Upper lobe of left lung (tissue), 6 donors: ENCODE data around the gene ALX4. TPM values are rescaled to one million over a fixed set of nuclear protein-coding genes. Genes with fewer than 3 reads are reported as not detected.

Experiments
- ATAC-seq, 2 donors: fragments of 200-7000 bp; cut with Tn5 transposase; one replicate each; pipeline ENCODE4 v1.9.1; 2022; ENCODE audit warnings: mild to moderate bottlenecking in 2 of 2, moderate library complexity in 2 of 2; ENCODE audit not compliant: low FRiP score in 2 of 2
- DNase-seq, 2 donors: peaks; one replicate each; pipeline ENCODE4 v3.0.0-alpha.2; 2019 to 2020
- H3K27ac ChIP-seq, 4 donors: fragments of 200-600 bp; sonication (generic); one replicate each; pipeline ENCODE4 v1.5.1; 2016 to 2019
- H3K27me3 ChIP-seq, 4 donors: fragments of 200-600 bp; sonication (generic); one replicate each; pipeline ENCODE4 v1.5.1; 2017 to 2019
- H3K36me3 ChIP-seq, 4 donors: fragments of 200-600 bp; sonication (generic); one replicate each; pipeline ENCODE4 v1.5.1; 2016 to 2019
- H3K4me1 ChIP-seq, 4 donors: fragments of 200-600 bp; sonication (generic); one replicate each; pipeline ENCODE4 v1.5.1; 2018 to 2019
- H3K4me3 ChIP-seq, 4 donors: fragments of 200-600 bp; sonication (generic); one replicate each; pipeline ENCODE4 v1.5.1; 2017 to 2019; ENCODE audit warnings: mild to moderate bottlenecking in 2 of 4, moderate library complexity in 1 of 4
- H3K9me3 ChIP-seq, 4 donors: fragments of 200-600 bp; sonication (generic); one replicate each; pipeline ENCODE4 v1.5.1; 2018 to 2019
- CTCF ChIP-seq, 6 experiments: fragments of 450-650 bp in 4 of 6; fragments of 200-600 bp in 2 of 6; sonication (generic) in 2 of 6; IDR thresholded peaks; one replicate each; pipeline ENCODE4 v1.5.1; 2016 to 2019; ENCODE audit warnings: antibody characterized with exemption in 6 of 6
- EP300 ChIP-seq, 4 donors: sonication (generic); formaldehyde crosslinking; IDR thresholded peaks; one replicate each; pipeline ENCODE4 v1.5.1; 2017; ENCODE audit warnings: antibody characterized with exemption in 4 of 4, control low read depth in 2 of 4
- POLR2A ChIP-seq, 4 donors: fragments of 450-650 bp; IDR thresholded peaks; one replicate each; pipeline ENCODE4 v1.5.1; 2016 to 2017; ENCODE audit warnings: antibody characterized with exemption in 4 of 4, mild to moderate bottlenecking in 2 of 4
- POLR2AphosphoS5 ChIP-seq, 2 donors: sonication (generic); formaldehyde crosslinking; IDR thresholded peaks; one replicate each; pipeline ENCODE4 v1.5.1; 2017; ENCODE audit warnings: antibody characterized with exemption in 2 of 2
- WGBS, 2 donors: methylation state at CpG; one replicate each; pipeline ENCODE4 v1.1.5; 2017 to 2018; 5-methylcytosine and 5-hydroxymethylcytosine counted together
- total RNA-seq, 6 donors: library from RNA; depleted of rRNA in 4 of 6; stranded (reverse); fragments of >200 nt in 4 of 6; gene quantifications; one replicate each; pipeline versions ENCODE4 v1.1.0 to v1.2.1, GENCODE V29; 2016 to 2021
- donor health status: DM: no; HTN: no; CAD: no; lungs with moderate emphysema.
- donor health status: DM: no; HTN: yes; CAD: no; lungs with severe emphysema.

The ALX4 gene
- total RNA-seq, 6 donors from 2014 or later = not detected

- 9 to 10% methylated on average over 6 of the region's 6 CpGs for WGBS, 2 donors
Measured at GRCh38 chr11:44310206-44310462, 195 bp upstream of the ALX4 start.

GRCh38 chr11:44308923-44309477, 939 bp downstream of the ALX4 start:
- H3K36me3 ChIP-seq = no peaks in the 10 kb centered on the region
- peaks cover 0 to 86% (median 56%) of the 10 kb centered on the region in 4 donors for H3K27me3 ChIP-seq
- TF ChIP-seq POLR2AphosphoS5 (IDR thresholded peaks at IDR 0.05) (no peak), CTCF (IDR thresholded peaks at IDR 0.05) (no peak), POLR2A (IDR thresholded peaks at IDR 0.05) (no peak), EP300 (IDR thresholded peaks at IDR 0.05) (no peak)
- WGBS, 2 donors = 9% methylated on average over 37 of the region's 57 CpGs; no CpG with 5 or more reads in 1 of the 2 donors
- ATAC-seq (no peak), DNase-seq (peak in 1 of 2 donors; percentile 66)
- H3K4me1 ChIP-seq = peaks cover 28 to 50% (median 36%) of the 10 kb centered on the region in 4 donors
- H3K27ac ChIP-seq = no peak overlapping the region
- no peaks in the 10 kb centered on the region for H3K9me3 ChIP-seq
- H3K4me3 ChIP-seq = peak overlapping the region in 3 of 4 donors; percentile 8 to 25 (median 12)

More at GRCh38 chr11:44310206-44310462, 195 bp upstream of the ALX4 start:
- no peak overlapping the region for H3K27ac ChIP-seq
- H3K27me3 ChIP-seq = peaks cover 0 to 80% (median 50%) of the 10 kb centered on the region in 4 donors
- TF ChIP-seq POLR2A (IDR thresholded peaks at IDR 0.05) (no peak), CTCF (IDR thresholded peaks at IDR 0.05) (no peak), POLR2AphosphoS5 (IDR thresholded peaks at IDR 0.05) (no peak), EP300 (IDR thresholded peaks at IDR 0.05) (no peak)
- DNase-seq = no peak
- H3K4me3 ChIP-seq = peak overlapping the region in 3 of 4 donors; percentile 8 to 25 (median 12)
- H3K9me3 ChIP-seq = no peaks in the 10 kb centered on the region
- peaks cover 17 to 39% (median 26%) of the 10 kb centered on the region in 4 donors for H3K4me1 ChIP-seq
- ATAC-seq = no peak
- H3K36me3 ChIP-seq = no peaks in the 10 kb centered on the region

- ATAC-seq (no peak), DNase-seq (no peak)
- peaks cover 0 to 92% (median 61%) of the 10 kb centered on the region in 4 donors for H3K27me3 ChIP-seq
- WGBS, 2 donors = 67 to 69% methylated on average over 14 to 20 of the region's 20 CpGs
- H3K36me3 ChIP-seq = no peaks in the 10 kb centered on the region
- no peaks in the 10 kb centered on the region for H3K9me3 ChIP-seq
- no peak for TF ChIP-seq POLR2A (IDR thresholded peaks at IDR 0.05)
- TF ChIP-seq EP300 (IDR thresholded peaks at IDR 0.05) = no peak
- TF ChIP-seq POLR2AphosphoS5 (IDR thresholded peaks at IDR 0.05) = no peak
- no peak for TF ChIP-seq CTCF (IDR thresholded peaks at IDR 0.05)
- no peak overlapping the region for H3K27ac ChIP-seq
- peaks cover 28 to 53% (median 38%) of the 10 kb centered on the region in 4 donors for H3K4me1 ChIP-seq
- H3K4me3 ChIP-seq = no peak overlapping the region
Measured at GRCh38 chr11:44308256-44308922, 1.6 kb downstream of the ALX4 start.

GRCh38 chr11:44307340-44308099, 2.4 kb downstream of the ALX4 start:
- Histone ChIP-seq H3K4me3 (no peak overlapping the region), H3K27me3 (peaks cover 0 to 94% (median 61%) of the 10 kb centered on the region in 4 donors), H3K9me3 (no peaks in the 10 kb centered on the region), H3K36me3 (no peaks in the 10 kb centered on the region), H3K27ac (no peak overlapping the region), H3K4me1 (peaks cover 28 to 53% (median 38%) of the 10 kb centered on the region in 4 donors)
- TF ChIP-seq POLR2AphosphoS5 (IDR thresholded peaks at IDR 0.05) (no peak), CTCF (IDR thresholded peaks at IDR 0.05) (no peak), POLR2A (IDR thresholded peaks at IDR 0.05) (no peak), EP300 (IDR thresholded peaks at IDR 0.05) (no peak)
- no peak for ATAC-seq
- WGBS, 2 donors = 93 to 96% methylated on average over 9 to 10 of the region's 10 CpGs
- DNase-seq = no peak
